HG03025 (cell line): Measurements from ENCODE around the gene SRP9.
"Not testable (repeated sequence)": the region's sequence is repeated elsewhere in the genome, so short reads cannot be mapped to it uniquely, and the experiment has no call there.

Experiments
- ATAC-seq: cut with Tn5 transposase; IDR thresholded peaks from one replicate; pipeline ENCODE4 v1.9.1; 2021; ENCODE audit warnings: mild to moderate bottlenecking, moderate library complexity; ENCODE audit not compliant: unreplicated experiment, low FRiP score

The SRP9 gene

GRCh38 chr1:225834417-225835329 is 57.0 kb downstream of the SRP9 start:
- no peak for ATAC-seq

- no peak for ATAC-seq
Measured at GRCh38 chr1:225835856-225836255, 58.2 kb downstream of the SRP9 start.

- ATAC-seq = not testable (repeated sequence)
Measured at GRCh38 chr1:225836296-225836695, 58.7 kb downstream of the SRP9 start.

- ATAC-seq = no peak
Measured at GRCh38 chr1:225838793-225839192, 61.2 kb downstream of the SRP9 start.
